GM23338 (cell line): ENCODE data around the gene TSACC. TPM values are rescaled to one million over a fixed set of nuclear protein-coding genes. Genes with fewer than 3 reads are reported as not detected.

Experiments used
- ATAC-seq: fragments of 200-7000 bp; cut with Tn5 transposase; 3 replicates; pipeline ENCODE4 v1.9.1; 2020
- DNase-seq: peaks from one replicate; pipeline ENCODE4 v3.0.0-alpha.2; 2015; ENCODE audit warnings: low spot score
- H2AFZ ChIP-seq: fragments of 200-600 bp; sonication (generic); 2 replicates; pipeline ENCODE4 v1.8.0; 2016; ENCODE audit warnings: antibody characterized with exemption, mild to moderate bottlenecking, moderate library complexity
- H3F3A ChIP-seq: fragments of 200-600 bp; sonication (generic); replicated peaks from 2 replicates; pipeline ENCODE4 v1.8.0; 2017; ENCODE audit warnings: antibody characterized with exemption, mixed run types, low read depth
- H3K27ac ChIP-seq: fragments of 200-600 bp; sonication (generic); 2 replicates; pipeline ENCODE4 v1.6.1; 2016; ENCODE audit warnings: low read depth
- H3K27me3 ChIP-seq: fragments of 200-600 bp; sonication (generic); 2 replicates; pipeline ENCODE4 v1.8.0; 2016; ENCODE audit warnings: mild to moderate bottlenecking, mixed run types, moderate library complexity; ENCODE audit not compliant: insufficient read depth
- H3K36me3 ChIP-seq: fragments of 200-600 bp; sonication (generic); 2 replicates; pipeline ENCODE4 v1.8.0; 2016; ENCODE audit warnings: mild to moderate bottlenecking; ENCODE audit not compliant: insufficient read depth
- H3K4me1 ChIP-seq: fragments of 200-600 bp; sonication (generic); 2 replicates; pipeline ENCODE4 v1.8.0; 2016; ENCODE audit warnings: mild to moderate bottlenecking, moderate library complexity; ENCODE audit not compliant: insufficient read depth
- H3K4me2 ChIP-seq: fragments of 200-600 bp; sonication (generic); 2 replicates; pipeline ENCODE4 v1.7.1; 2017; ENCODE audit warnings: mixed run types
- H3K4me3 ChIP-seq: fragments of 200-600 bp; sonication (generic); 2 replicates; pipeline ENCODE4 v1.6.1; 2016; ENCODE audit warnings: mixed run types
- H3K79me2 ChIP-seq: fragments of 200-600 bp; sonication (generic); replicated peaks from 2 replicates; pipeline ENCODE4 v1.8.0; 2017; ENCODE audit warnings: mild to moderate bottlenecking; ENCODE audit not compliant: insufficient read depth
- H3K9me2 ChIP-seq: fragments of 200-600 bp; sonication (generic); 2 replicates; pipeline ENCODE4 v1.8.0; 2017; ENCODE audit not compliant: insufficient read depth
- H4K20me1 ChIP-seq: fragments of 200-600 bp; sonication (generic); replicated peaks from 2 replicates; pipeline ENCODE4 v1.8.0; 2017; ENCODE audit warnings: mild to moderate bottlenecking; ENCODE audit not compliant: insufficient read depth
- H3K27ac Mint-ChIP-seq: 2 replicates; pipeline ENCODE4 v1.8.0; 2020; ENCODE audit warnings: inconsistent platforms, mild to moderate bottlenecking, moderate library complexity, mixed read lengths
- H3K27me3 Mint-ChIP-seq: 3 replicates; pipeline ENCODE4 v1.8.0; 2022; ENCODE audit warnings: low read depth, mild to moderate bottlenecking, moderate library complexity, mixed read lengths, inconsistent platforms; ENCODE audit not compliant: insufficient read depth, poor library complexity
- H3K36me3 Mint-ChIP-seq: 3 replicates; pipeline ENCODE4 v1.8.0; 2021; ENCODE audit warnings: low read depth, mild to moderate bottlenecking, inconsistent platforms, moderate library complexity, mixed read lengths
- H3K4me1 Mint-ChIP-seq: 3 replicates; pipeline ENCODE4 v1.8.0; 2020; ENCODE audit warnings: mild to moderate bottlenecking, inconsistent platforms, mixed read lengths
- H3K4me3 Mint-ChIP-seq: 3 replicates; pipeline ENCODE4 v1.8.0; 2021; ENCODE audit warnings: moderate library complexity, mild to moderate bottlenecking, inconsistent platforms, mixed read lengths
- H3K9me3 Mint-ChIP-seq: 3 replicates; pipeline ENCODE4 v1.8.0; 2020; ENCODE audit warnings: moderate library complexity, mild to moderate bottlenecking, inconsistent platforms, mixed read lengths
- CREB1 ChIP-seq: fragments of 250-450 bp; sonication (Bioruptor Pico); IDR thresholded peaks from 2 replicates; pipeline ENCODE4 v1.5.0; 2020; ENCODE audit warnings: low read depth, mild to moderate bottlenecking, moderate library complexity
- EZH2 ChIP-seq: fragments of 200-600 bp; sonication (generic); IDR thresholded peaks from one replicate; pipeline ENCODE4 v1.8.0; 2017; ENCODE audit warnings: antibody characterized with exemption, mild to moderate bottlenecking, low read depth; ENCODE audit not compliant: unreplicated experiment
- EZH2phosphoT487 ChIP-seq: fragments of 200-600 bp; sonication (generic); IDR thresholded peaks from one replicate; pipeline ENCODE4 v1.8.1; 2018; ENCODE audit warnings: antibody characterized with exemption; ENCODE audit not compliant: unreplicated experiment
- JUNB ChIP-seq: IDR thresholded peaks from one replicate; pipeline ENCODE4 v1.6.1; 2016; ENCODE audit warnings: antibody characterized with exemption; ENCODE audit not compliant: unreplicated experiment
- POLR2AphosphoS5 ChIP-seq: IDR thresholded peaks from 2 replicates; pipeline ENCODE4 v1.6.1; 2016; ENCODE audit warnings: antibody characterized with exemption, low read depth
- STAT1 ChIP-seq: IDR thresholded peaks from one replicate; pipeline ENCODE4 v1.6.1; 2016; ENCODE audit warnings: antibody characterized with exemption; ENCODE audit not compliant: unreplicated experiment
- ZNF114 ChIP-seq: fragments of 250-450 bp; sonication (Bioruptor Pico); IDR thresholded peaks from 2 replicates; pipeline ENCODE4 v1.5.0; 2020; ENCODE audit warnings: mild to moderate bottlenecking, moderate library complexity
- ZNF331 ChIP-seq: fragments of 250-450 bp; sonication (Bioruptor Pico); IDR thresholded peaks from 2 replicates; pipeline ENCODE4 v1.5.0; 2020; ENCODE audit warnings: low read depth, mild to moderate bottlenecking, moderate library complexity
- polyA plus RNA-seq: library from polyadenylated mRNA; unstranded; fragments of >200 nt; fragmentation: Nextera tagmentation; extraction: Ambion mirVana; gene quantifications from 2 replicates; pipeline ENCODE4 v1.2.1, GENCODE V29; 2016
- total RNA-seq: library from RNA; depleted of rRNA; stranded (reverse); fragments of >200 nt; shearing (Covaris generic); gene quantifications from 2 replicates; pipeline ENCODE4 v1.2.3, GENCODE V29; 2014
- TF ChIP-seq, protein P1 (sequence below): fragments of 250-450 bp; sonication (Bioruptor Pico); IDR thresholded peaks from 2 replicates; pipeline ENCODE4 v1.5.0; 2020; ENCODE audit warnings: mild to moderate bottlenecking, moderate library complexity
- TF ChIP-seq, protein P2 (sequence below): IDR thresholded peaks from one replicate; pipeline ENCODE4 v1.6.1; 2018; ENCODE audit warnings: antibody characterized with exemption; ENCODE audit not compliant: unreplicated experiment

Gene TSACC
- total and polyA plus RNA-seq, 2 experiments from 2014 or later, result 2.5 to 9.8 TPM

GRCh38 chr1:156365754-156366153, 27.4 kb downstream of the TSACC start (continued):
- TF ChIP-seq, protein P1, sequence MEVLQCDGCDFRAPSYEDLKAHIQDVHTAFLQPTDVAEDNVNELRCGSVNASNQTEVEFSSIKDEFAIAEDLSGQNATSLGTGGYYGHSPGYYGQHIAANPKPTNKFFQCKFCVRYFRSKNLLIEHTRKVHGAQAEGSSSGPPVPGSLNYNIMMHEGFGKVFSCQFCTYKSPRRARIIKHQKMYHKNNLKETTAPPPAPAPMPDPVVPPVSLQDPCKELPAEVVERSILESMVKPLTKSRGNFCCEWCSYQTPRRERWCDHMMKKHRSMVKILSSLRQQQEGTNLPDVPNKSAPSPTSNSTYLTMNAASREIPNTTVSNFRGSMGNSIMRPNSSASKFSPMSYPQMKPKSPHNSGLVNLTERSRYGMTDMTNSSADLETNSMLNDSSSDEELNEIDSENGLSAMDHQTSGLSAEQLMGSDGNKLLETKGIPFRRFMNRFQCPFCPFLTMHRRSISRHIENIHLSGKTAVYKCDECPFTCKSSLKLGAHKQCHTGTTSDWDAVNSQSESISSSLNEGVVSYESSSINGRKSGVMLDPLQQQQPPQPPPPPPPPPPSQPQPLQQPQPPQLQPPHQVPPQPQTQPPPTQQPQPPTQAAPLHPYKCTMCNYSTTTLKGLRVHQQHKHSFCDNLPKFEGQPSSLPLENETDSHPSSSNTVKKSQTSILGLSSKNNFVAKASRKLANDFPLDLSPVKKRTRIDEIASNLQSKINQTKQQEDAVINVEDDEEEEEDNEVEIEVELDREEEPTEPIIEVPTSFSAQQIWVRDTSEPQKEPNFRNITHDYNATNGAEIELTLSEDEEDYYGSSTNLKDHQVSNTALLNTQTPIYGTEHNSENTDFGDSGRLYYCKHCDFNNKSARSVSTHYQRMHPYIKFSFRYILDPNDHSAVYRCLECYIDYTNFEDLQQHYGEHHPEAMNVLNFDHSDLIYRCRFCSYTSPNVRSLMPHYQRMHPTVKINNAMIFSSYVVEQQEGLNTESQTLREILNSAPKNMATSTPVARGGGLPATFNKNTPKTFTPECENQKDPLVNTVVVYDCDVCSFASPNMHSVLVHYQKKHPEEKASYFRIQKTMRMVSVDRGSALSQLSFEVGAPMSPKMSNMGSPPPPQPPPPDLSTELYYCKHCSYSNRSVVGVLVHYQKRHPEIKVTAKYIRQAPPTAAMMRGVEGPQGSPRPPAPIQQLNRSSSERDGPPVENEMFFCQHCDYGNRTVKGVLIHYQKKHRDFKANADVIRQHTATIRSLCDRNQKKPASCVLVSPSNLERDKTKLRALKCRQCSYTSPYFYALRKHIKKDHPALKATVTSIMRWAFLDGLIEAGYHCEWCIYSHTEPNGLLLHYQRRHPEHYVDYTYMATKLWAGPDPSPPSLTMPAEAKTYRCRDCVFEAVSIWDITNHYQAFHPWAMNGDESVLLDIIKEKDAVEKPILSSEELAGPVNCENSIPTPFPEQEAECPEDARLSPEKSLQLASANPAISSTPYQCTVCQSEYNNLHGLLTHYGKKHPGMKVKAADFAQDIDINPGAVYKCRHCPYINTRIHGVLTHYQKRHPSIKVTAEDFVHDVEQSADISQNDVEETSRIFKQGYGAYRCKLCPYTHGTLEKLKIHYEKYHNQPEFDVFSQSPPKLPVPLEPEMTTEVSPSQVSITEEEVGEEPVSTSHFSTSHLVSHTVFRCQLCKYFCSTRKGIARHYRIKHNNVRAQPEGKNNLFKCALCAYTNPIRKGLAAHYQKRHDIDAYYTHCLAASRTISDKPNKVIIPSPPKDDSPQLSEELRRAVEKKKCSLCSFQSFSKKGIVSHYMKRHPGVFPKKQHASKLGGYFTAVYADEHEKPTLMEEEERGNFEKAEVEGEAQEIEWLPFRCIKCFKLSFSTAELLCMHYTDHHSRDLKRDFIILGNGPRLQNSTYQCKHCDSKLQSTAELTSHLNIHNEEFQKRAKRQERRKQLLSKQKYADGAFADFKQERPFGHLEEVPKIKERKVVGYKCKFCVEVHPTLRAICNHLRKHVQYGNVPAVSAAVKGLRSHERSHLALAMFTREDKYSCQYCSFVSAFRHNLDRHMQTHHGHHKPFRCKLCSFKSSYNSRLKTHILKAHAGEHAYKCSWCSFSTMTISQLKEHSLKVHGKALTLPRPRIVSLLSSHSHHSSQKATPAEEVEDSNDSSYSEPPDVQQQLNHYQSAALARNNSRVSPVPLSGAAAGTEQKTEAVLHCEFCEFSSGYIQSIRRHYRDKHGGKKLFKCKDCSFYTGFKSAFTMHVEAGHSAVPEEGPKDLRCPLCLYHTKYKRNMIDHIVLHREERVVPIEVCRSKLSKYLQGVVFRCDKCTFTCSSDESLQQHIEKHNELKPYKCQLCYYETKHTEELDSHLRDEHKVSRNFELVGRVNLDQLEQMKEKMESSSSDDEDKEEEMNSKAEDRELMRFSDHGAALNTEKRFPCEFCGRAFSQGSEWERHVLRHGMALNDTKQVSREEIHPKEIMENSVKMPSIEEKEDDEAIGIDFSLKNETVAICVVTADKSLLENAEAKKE (CRISPR knock-in tag), result no peak

DNA sequence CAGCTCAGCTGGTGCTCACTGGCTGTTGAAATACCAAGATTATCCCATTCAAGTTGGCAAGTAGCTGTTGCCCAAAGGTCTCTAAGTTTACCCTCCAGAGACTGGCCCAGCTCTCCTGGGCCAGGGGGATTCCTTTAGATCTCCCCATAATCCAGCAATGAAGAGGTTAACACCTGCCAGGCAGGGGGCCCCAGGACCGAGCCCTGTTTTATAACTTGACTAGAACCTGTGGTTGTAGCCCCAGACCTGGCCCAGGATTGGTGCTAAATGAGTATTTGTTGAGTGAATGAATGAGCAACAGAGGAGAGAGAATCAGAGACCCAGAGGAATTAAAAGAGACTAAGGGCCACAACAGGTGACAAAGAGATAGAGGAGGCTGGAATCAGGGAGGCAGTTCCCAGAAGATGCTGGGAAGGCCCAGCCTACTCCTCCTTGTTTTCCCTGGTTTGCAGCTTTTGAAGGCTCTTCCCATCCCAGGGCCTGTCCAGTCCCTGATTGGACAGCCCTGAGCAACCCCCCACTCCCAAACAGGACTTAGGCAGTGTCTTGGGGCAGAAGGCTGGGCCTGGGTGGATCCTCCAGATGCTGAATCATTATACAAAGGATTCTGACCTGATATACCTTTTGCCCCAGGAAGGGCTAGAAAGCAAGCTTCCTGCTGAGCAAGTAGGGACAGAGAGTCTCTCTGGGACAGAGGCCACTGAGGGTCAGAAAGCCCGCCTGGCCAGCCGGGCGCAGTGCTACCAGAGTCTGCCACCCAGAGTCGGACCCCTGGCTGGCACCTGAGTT, 28.2 kb downstream of the TSACC start:
- peaks cover 12% of the 10 kb centered on the region for H3K27me3 ChIP-seq
- no peaks in the 10 kb centered on the region for H3K9me2 ChIP-seq
- H3K4me1 ChIP-seq, result 0 out of 2 replicates have a peak, but pooled peaks cover 3% of the 10 kb centered on the region
- Mint-ChIP-seq H3K4me1 (peaks cover 22% of the 10 kb centered on the region), H3K9me3 (no peaks in the 10 kb centered on the region), H3K27ac (no peak overlapping the region), H3K36me3 (no peaks in the 10 kb centered on the region), H3K4me3 (no peak overlapping the region), H3K27me3 (peaks cover 15% of the 10 kb centered on the region)
- ATAC-seq, result no peak
- H3K4me3 ChIP-seq, result no peak overlapping the region
- no peak for DNase-seq
- no peaks in the 10 kb centered on the region for H3K36me3 ChIP-seq
- no peak overlapping the region for H3K4me2 ChIP-seq
- H2AFZ ChIP-seq, result peak overlapping the region; percentile 59; the same call in 1 of the 2 replicates
- no peak overlapping the region for H3K27ac ChIP-seq
- no peaks in the 10 kb centered on the region for H4K20me1 ChIP-seq
- no peaks in the 10 kb centered on the region for H3K79me2 ChIP-seq
- H3F3A ChIP-seq, result peaks cover 18% of the 10 kb centered on the region
- TF ChIP-seq ZNF331 (CRISPR knock-in tag), result no peak
- TF ChIP-seq, protein P2, sequence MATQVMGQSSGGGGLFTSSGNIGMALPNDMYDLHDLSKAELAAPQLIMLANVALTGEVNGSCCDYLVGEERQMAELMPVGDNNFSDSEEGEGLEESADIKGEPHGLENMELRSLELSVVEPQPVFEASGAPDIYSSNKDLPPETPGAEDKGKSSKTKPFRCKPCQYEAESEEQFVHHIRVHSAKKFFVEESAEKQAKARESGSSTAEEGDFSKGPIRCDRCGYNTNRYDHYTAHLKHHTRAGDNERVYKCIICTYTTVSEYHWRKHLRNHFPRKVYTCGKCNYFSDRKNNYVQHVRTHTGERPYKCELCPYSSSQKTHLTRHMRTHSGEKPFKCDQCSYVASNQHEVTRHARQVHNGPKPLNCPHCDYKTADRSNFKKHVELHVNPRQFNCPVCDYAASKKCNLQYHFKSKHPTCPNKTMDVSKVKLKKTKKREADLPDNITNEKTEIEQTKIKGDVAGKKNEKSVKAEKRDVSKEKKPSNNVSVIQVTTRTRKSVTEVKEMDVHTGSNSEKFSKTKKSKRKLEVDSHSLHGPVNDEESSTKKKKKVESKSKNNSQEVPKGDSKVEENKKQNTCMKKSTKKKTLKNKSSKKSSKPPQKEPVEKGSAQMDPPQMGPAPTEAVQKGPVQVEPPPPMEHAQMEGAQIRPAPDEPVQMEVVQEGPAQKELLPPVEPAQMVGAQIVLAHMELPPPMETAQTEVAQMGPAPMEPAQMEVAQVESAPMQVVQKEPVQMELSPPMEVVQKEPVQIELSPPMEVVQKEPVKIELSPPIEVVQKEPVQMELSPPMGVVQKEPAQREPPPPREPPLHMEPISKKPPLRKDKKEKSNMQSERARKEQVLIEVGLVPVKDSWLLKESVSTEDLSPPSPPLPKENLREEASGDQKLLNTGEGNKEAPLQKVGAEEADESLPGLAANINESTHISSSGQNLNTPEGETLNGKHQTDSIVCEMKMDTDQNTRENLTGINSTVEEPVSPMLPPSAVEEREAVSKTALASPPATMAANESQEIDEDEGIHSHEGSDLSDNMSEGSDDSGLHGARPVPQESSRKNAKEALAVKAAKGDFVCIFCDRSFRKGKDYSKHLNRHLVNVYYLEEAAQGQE, result no peak
- no peak for TF ChIP-seq POLR2AphosphoS5
- no peak for TF ChIP-seq EZH2phosphoT487
- no peak for TF ChIP-seq JUNB
- TF ChIP-seq EZH2, result no peak
- TF ChIP-seq STAT1, result no peak
- TF ChIP-seq CREB1 (CRISPR knock-in tag), result no peak
- TF ChIP-seq ZNF114, result no peak
